OCI-LY7 (cell line): Measurements from ENCODE around the gene OR51I1. TPM values are rescaled to one million over a fixed set of nuclear protein-coding genes. Genes with fewer than 3 reads are reported as not detected.

ENCODE experiments used
- BruUV-seq: library from RNA; stranded (reverse); fragments of 400-500 nt; replicated peaks from 2 replicates; lab custom pipeline; 2021; lab: Mats Ljungman, UMichigan
- CTCF ChIA-PET: fragments of 300-600 bp; sonication (Branson Sonifier 250); formaldehyde crosslinking; loops from one replicate; lab custom pipeline; 2022; ENCODE audit warnings: antibody characterized with exemption; ENCODE audit not compliant: unreplicated experiment; lab: Charles Lee
- POLR2A ChIA-PET: fragments of 300-600 bp; sonication (Branson Sonifier 250); formaldehyde crosslinking; loops from one replicate; lab custom pipeline; 2022; ENCODE audit warnings: antibody characterized with exemption; lab: Charles Lee
- DNase-seq: peaks from one replicate; pipeline ENCODE4 v3.0.0-alpha.2; 2015; ENCODE audit warnings: low spot score
- H2AFZ ChIP-seq: fragments of 200-600 bp; sonication (generic), shearing (Covaris generic); 2 replicates; pipeline ENCODE4 v1.6.1; 2014; ENCODE audit warnings: mild to moderate bottlenecking, antibody characterized with exemption, low read length, moderate library complexity
- H3K27ac ChIP-seq: fragments of 200-600 bp; sonication (generic); 2 replicates; pipeline ENCODE4 v1.5.1; 2014; ENCODE audit warnings: mixed run types, low read depth, mild to moderate bottlenecking, moderate library complexity, low read length, inconsistent platforms; ENCODE audit not compliant: poor library complexity, severe bottlenecking
- H3K36me3 ChIP-seq: fragments of 200-600 bp; sonication (generic); 2 replicates; pipeline ENCODE4 v1.6.1; 2014; ENCODE audit warnings: mild to moderate bottlenecking, antibody characterized with exemption, low read length, moderate library complexity, mixed read lengths; ENCODE audit not compliant: insufficient read depth
- H3K4me1 ChIP-seq: fragments of 200-600 bp; sonication (generic); 2 replicates; pipeline ENCODE4 v1.5.1; 2014; ENCODE audit warnings: mild to moderate bottlenecking, low read length; ENCODE audit not compliant: insufficient read depth, poor library complexity, severe bottlenecking
- H3K4me2 ChIP-seq: fragments of 200-600 bp; sonication (generic); 2 replicates; pipeline ENCODE4 v1.6.1; 2014; ENCODE audit warnings: mild to moderate bottlenecking, low read length
- H3K4me3 ChIP-seq: fragments of 200-600 bp; sonication (generic); 2 replicates; pipeline ENCODE4 v1.5.1; 2014; ENCODE audit warnings: mild to moderate bottlenecking, low read depth, low read length; ENCODE audit not compliant: poor library complexity, severe bottlenecking
- H3K79me2 ChIP-seq: fragments of 200-600 bp; sonication (generic); 2 replicates; pipeline ENCODE4 v1.6.1; 2016; ENCODE audit warnings: low read depth, mild to moderate bottlenecking, low read length, moderate library complexity, mixed read lengths; ENCODE audit not compliant: insufficient read depth
- H3K9me2 ChIP-seq: fragments of 200-600 bp; sonication (generic); 2 replicates; pipeline ENCODE4 v1.6.1; 2016; ENCODE audit warnings: mild to moderate bottlenecking, low read length, mixed read lengths; ENCODE audit not compliant: insufficient read depth
- H3K9me3 ChIP-seq: fragments of 200-600 bp; sonication (generic); 2 replicates; pipeline ENCODE4 v1.6.1; 2014; ENCODE audit warnings: mild to moderate bottlenecking, mixed run types, low read length, mixed read lengths
- H4K20me1 ChIP-seq: fragments of 200-600 bp; sonication (generic); 2 replicates; pipeline ENCODE4 v1.6.1; 2014; ENCODE audit warnings: mild to moderate bottlenecking, antibody characterized with exemption, low read length, moderate library complexity, mixed read lengths; ENCODE audit not compliant: insufficient read depth
- CTCF ChIP-seq: fragments of 200-600 bp; sonication (generic); conservative IDR thresholded peaks from 2 replicates; pipeline ENCODE4 v1.5.1; 2014; ENCODE audit warnings: mild to moderate bottlenecking, antibody characterized with exemption, low read length, moderate library complexity, mixed read lengths
- EZH2phosphoT487 ChIP-seq: fragments of 200-600 bp; sonication (generic); IDR thresholded peaks from 2 replicates; pipeline ENCODE4 v1.6.1; 2018; ENCODE audit warnings: low read depth, borderline replicate concordance, mild to moderate bottlenecking, mixed run types, antibody characterized with exemption, low read length, moderate library complexity, mixed read lengths
- intact Hi-C: fragments of 100-400 bp; cut with micrococcal nuclease; formaldehyde crosslinking; loops from one replicate; pipeline ENCODE4 v1.10.0; 2022; ENCODE audit not compliant: unreplicated experiment
- total RNA-seq, 2 experiments: library from RNA; depleted of rRNA in 1 of 2; stranded (reverse); fragments of >200 nt in 1 of 2; shearing (Covaris generic) in 1 of 2; gene quantifications; 2 replicates each; pipeline ENCODE4 v1.2.3, GENCODE V29; 2014 to 2022

OR51I1 gene
- total RNA-seq, 2 experiments from 2014 or later = not detected

- Histone ChIP-seq H3K9me2 (no peaks in the 10 kb centered on the region), H3K27ac (no peak overlapping the region), H3K4me2 (no peak overlapping the region), H2AFZ (no peak overlapping the region), H3K9me3 (no peaks in the 10 kb centered on the region), H4K20me1 (no peaks in the 10 kb centered on the region), H3K79me2 (no peaks in the 10 kb centered on the region), H3K36me3 (no peaks in the 10 kb centered on the region), H3K4me1 (no peaks in the 10 kb centered on the region), H3K4me3 (no peak overlapping the region)
- BruUV-seq = no TSS peak
- POLR2A ChIA-PET = no interaction called here
- DNase-seq = no peak
- CTCF ChIA-PET = no interaction called here
- intact Hi-C loops = no loop called here
- no peak for TF ChIP-seq CTCF
- no peak for TF ChIP-seq EZH2phosphoT487
Observed at GRCh38 chr11:5486003-5486402, 44.7 kb upstream of the OR51I1 start.

GRCh38 chr11:5476186-5476819 is 35.0 kb upstream of the OR51I1 start:
- TF ChIP-seq EZH2phosphoT487 (no peak), CTCF (peak; percentile 94)
- intact Hi-C loops = loop anchor here (1.0 to 10.0 kb wide), 2 partner anchors 238 to 332 kb away; partner anchors contain the start of gene OR52N2
- no peak overlapping the region for H3K27ac ChIP-seq
- BruUV-seq = no TSS peak
- peak; percentile 60 for DNase-seq
- ChIA-PET CTCF (interaction anchor here (0.6 kb wide), 1 partner anchor 415 kb away, joined by 3 read pairs; no protein-coding TSS in a partner anchor), POLR2A (interaction anchor here (0.6 to 0.8 kb wide), 2 partner anchors 13 to 1754 kb away, joined by 5 read pairs; no protein-coding TSS in a partner anchor)
- no peaks in the 10 kb centered on the region for H3K4me1 ChIP-seq
- no peak overlapping the region for H3K4me3 ChIP-seq
- no peaks in the 10 kb centered on the region for H3K79me2 ChIP-seq
- H3K4me2 ChIP-seq = no peak overlapping the region
- H3K9me2 ChIP-seq = no peaks in the 10 kb centered on the region
- no peak overlapping the region for H2AFZ ChIP-seq
- no peaks in the 10 kb centered on the region for H3K9me3 ChIP-seq
- H4K20me1 ChIP-seq = no peaks in the 10 kb centered on the region
- no peaks in the 10 kb centered on the region for H3K36me3 ChIP-seq

- Histone ChIP-seq H3K4me1 (no peaks in the 10 kb centered on the region), H3K9me2 (no peaks in the 10 kb centered on the region), H4K20me1 (no peaks in the 10 kb centered on the region), H2AFZ (no peak overlapping the region), H3K9me3 (no peaks in the 10 kb centered on the region), H3K36me3 (no peaks in the 10 kb centered on the region), H3K4me3 (no peak overlapping the region), H3K27ac (no peak overlapping the region), H3K4me2 (no peak overlapping the region), H3K79me2 (no peaks in the 10 kb centered on the region)
- TF ChIP-seq CTCF (no peak), EZH2phosphoT487 (no peak)
- CTCF ChIA-PET = no interaction called here
- BruUV-seq = no TSS peak
- intact Hi-C loops = loop anchor here (10.0 kb wide), 1 partner anchor 241 kb away; no protein-coding TSS in a partner anchor
- POLR2A ChIA-PET = no interaction called here
- DNase-seq = no peak
Observed at GRCh38 chr11:5473921-5474320, 32.6 kb upstream of the OR51I1 start.
